ENCODE data around the gene LONRF2. TPM values are rescaled to one million over a fixed set of nuclear protein-coding genes. Genes with fewer than 3 reads are reported as not detected.
"Not testable (repeated sequence)": the region's sequence is repeated elsewhere in the genome, so short reads cannot be mapped to it uniquely, and the experiment has no call there.

The LONRF2 gene
- total RNA-seq = under 1 TPM in 4 of 5 donors, not detected in 1; 0.19 to 0.30 (median 0.29) TPM
- 0.20 TPM for total RNA-seq (2013)
- total RNA-seq = 0 to 3.2 (median 0.60) reads per million in 29 experiments

DNA sequence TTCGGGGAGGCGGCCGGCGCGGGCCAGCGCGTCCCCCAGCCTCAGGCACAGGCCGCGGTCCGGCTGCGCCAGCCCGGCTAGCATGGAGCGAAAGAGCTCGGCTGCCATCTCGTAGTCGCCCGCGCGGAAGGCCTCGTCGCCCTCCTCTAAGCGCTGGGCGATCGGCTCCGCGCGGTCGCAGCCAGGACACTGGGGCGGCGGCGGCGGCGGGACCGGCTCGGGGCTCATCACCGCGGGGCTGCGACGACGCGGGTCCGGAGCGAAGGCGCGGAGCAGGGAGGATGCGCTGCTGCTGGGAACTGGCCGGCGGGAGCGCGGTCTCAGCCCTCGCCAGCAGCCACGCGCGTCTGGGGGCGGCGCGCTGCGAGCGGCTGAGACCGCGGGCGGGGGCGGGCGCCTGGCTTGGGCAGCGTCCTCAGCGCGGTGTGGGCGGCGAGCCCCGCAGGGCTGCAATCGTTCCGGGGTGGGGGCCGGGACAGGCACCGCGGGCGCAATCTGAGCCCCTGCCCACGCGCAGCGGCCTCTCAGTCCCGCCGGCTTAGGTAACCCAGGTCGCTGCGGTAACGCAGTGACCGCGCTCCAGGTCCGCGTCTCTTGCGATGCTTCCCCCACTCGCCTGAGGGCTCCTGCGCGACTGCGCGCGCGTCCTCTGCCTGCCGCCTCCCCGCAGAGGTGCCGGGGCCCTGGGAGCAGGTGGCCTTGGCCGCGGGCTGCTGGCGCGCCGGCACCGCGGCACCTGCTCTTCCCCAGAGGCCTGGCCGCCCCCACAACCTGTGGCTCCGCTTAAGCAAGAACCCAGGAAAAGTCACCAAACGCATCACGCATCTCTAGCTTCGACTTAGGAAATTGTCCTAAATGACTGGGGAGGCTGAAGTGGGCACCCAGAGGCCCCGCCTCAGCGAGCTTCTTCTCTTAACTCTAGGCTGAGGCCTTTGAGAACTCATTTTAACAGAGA is at the start of gene LONRF2:
Gene LONRF2 (minus strand): TSS at position 636 of the 955 bp plus-strand sequence. CDS start 408 bp downstream, at position 228.
- ChIA-PET POLR2A (no interaction called here), CTCF (no interaction called here)
- Histone ChIP-seq H3K9me3 (peaks cover 7% of the 10 kb centered on the region), H3K36me3 (ENCODE audit: control insufficient read depth in 2 of 2, extremely low read depth in 1 of 2, insufficient read depth in 1 of 2, low read length in 1 of 2) (no peaks in the 10 kb centered on the region), H3K4me3 (ENCODE audit: control insufficient read depth in 1 of 2, extremely low read depth in 1 of 2, low read length in 1 of 2) (peak within 1 kb of the TSS in 1 of 2 donors; percentile 32), H3K4me1 (ENCODE audit: control insufficient read depth in 1 of 2, extremely low read depth in 1 of 2, insufficient read depth in 2 of 2, low read length in 2 of 2) (no peaks in the 10 kb centered on the region), H3K27ac (ENCODE audit: low read length) (no peak within 1 kb of the TSS), H3K27me3 (replicated peaks in 1 of 2; ENCODE audit: control insufficient read depth in 2 of 2, extremely low read depth in 1 of 2, insufficient read depth in 2 of 2, low read length in 1 of 2) (peaks cover 19 to 20% of the 10 kb centered on the region in 2 experiments)
- H3K4me3 Mint-ChIP-seq = peak within 1 kb of the TSS in 1 of 3 donors; percentile 60
- H3K9me3 Mint-ChIP-seq = peaks cover 7 to 13% (median 12%) of the 10 kb centered on the region in 3 donors
- DNase-seq (peak in 1 of 35 experiments; percentile 2), ATAC-seq (replicated peaks in 1 of 4) (peak in 3 of 4 experiments; percentile 16 to 33 (median 31))
- peaks cover 0 to 7% (median 4%) of the 10 kb centered on the region in 3 donors for H3K4me1 Mint-ChIP-seq
- WGBS (ENCODE audit: insufficient coverage) = 3% methylated on average over 112 of the region's 113 CpGs
- peaks cover 47 to 51% of the 10 kb centered on the region in 2 donors for H3K27me3 Mint-ChIP-seq
- no peak within 1 kb of the TSS for H3K27ac Mint-ChIP-seq
- H3K36me3 Mint-ChIP-seq = peaks cover 4% of the 10 kb centered on the region

DNA sequence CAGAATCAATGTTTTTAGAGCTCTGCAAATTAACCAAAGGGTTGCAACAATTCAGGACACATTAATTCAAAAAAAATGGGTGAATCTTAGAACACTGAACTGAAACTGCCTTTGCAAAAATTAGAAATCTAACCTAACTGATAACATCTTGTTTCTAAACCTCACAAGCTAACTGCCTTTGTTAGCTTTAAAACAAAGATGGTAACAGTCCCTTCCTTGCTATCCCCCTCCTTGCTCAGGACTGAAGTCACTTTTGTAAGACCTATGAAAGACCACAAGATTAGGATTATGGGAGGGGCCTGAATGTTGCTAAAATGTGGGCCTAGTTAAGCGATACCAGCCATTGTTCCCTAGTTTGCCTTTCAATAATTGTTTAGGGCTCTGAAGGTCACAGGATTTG is 44.9 kb upstream of the LONRF2 start:
- no peaks in the 10 kb centered on the region for H3K9me3 ChIP-seq
- no peak overlapping the region for H3K27ac Mint-ChIP-seq
- no peaks in the 10 kb centered on the region for H3K4me1 ChIP-seq (ENCODE audit: control insufficient read depth in 1 of 2, extremely low read depth in 1 of 2, insufficient read depth in 2 of 2, low read length in 2 of 2)
- no peaks in the 10 kb centered on the region for H3K36me3 Mint-ChIP-seq
- H3K4me3 ChIP-seq (ENCODE audit: control insufficient read depth in 1 of 2, extremely low read depth in 1 of 2, low read length in 1 of 2) = no peak overlapping the region
- H3K27me3 Mint-ChIP-seq = peaks cover 17 to 28% of the 10 kb centered on the region in 2 donors
- no peak for ATAC-seq (replicated peaks in 1 of 4)
- WGBS (ENCODE audit: insufficient coverage) = no CpG with 5 or more reads among the region's 1 CpG
- H3K4me3 Mint-ChIP-seq = no peak overlapping the region
- peaks cover 12 to 39% (median 12%) of the 10 kb centered on the region in 3 donors for H3K9me3 Mint-ChIP-seq
- ChIA-PET CTCF (no interaction called here), POLR2A (interaction anchor here in 1 of 2 donors (0.7 kb wide), 1 partner anchor 362 kb away, joined by 4 read pairs; no protein-coding TSS in a partner anchor)
- no peaks in the 10 kb centered on the region for H3K36me3 ChIP-seq (ENCODE audit: control insufficient read depth in 2 of 2, extremely low read depth in 1 of 2, insufficient read depth in 1 of 2, low read length in 1 of 2)
- peaks cover 0 to 5% of the 10 kb centered on the region in 2 experiments for H3K27me3 ChIP-seq (replicated peaks in 1 of 2; ENCODE audit: control insufficient read depth in 2 of 2, extremely low read depth in 1 of 2, insufficient read depth in 2 of 2, low read length in 1 of 2)
- no peak for DNase-seq
- no peaks in the 10 kb centered on the region for H3K4me1 Mint-ChIP-seq
- no peak overlapping the region for H3K27ac ChIP-seq (ENCODE audit: low read length)

DNA sequence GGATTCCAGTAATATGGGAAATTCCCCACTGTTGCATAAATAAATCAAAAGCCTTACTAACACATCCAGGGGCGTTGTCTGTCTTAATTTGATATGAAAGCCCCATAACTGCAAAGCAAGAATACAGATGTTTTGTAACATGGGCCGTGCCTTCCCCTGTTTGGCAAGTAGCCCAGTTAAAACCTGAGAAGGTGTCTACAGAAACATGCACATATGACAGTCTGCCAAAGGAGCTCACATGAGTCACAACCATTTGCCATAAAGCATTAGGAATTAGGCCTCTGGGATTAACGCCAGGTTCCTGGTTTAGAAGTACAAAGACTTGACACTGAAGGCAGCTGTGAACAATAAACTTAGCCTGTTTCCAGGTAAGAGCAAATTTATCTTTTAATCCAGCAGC is 43.1 kb upstream of the LONRF2 start:
- no peaks in the 10 kb centered on the region for H3K36me3 ChIP-seq (ENCODE audit: control insufficient read depth in 2 of 2, extremely low read depth in 1 of 2, insufficient read depth in 1 of 2, low read length in 1 of 2)
- peaks cover 5 to 33% (median 11%) of the 10 kb centered on the region in 3 donors for H3K9me3 Mint-ChIP-seq
- no peak overlapping the region for H3K4me3 Mint-ChIP-seq
- no peaks in the 10 kb centered on the region for H3K4me1 ChIP-seq (ENCODE audit: control insufficient read depth in 1 of 2, extremely low read depth in 1 of 2, insufficient read depth in 2 of 2, low read length in 2 of 2)
- no peaks in the 10 kb centered on the region for H3K4me1 Mint-ChIP-seq
- POLR2A ChIA-PET = no interaction called here
- peaks cover 0 to 5% of the 10 kb centered on the region in 2 experiments for H3K27me3 ChIP-seq (replicated peaks in 1 of 2; ENCODE audit: control insufficient read depth in 2 of 2, extremely low read depth in 1 of 2, insufficient read depth in 2 of 2, low read length in 1 of 2)
- no peak overlapping the region for H3K4me3 ChIP-seq (ENCODE audit: control insufficient read depth in 1 of 2, extremely low read depth in 1 of 2, low read length in 1 of 2)
- H3K36me3 Mint-ChIP-seq = no peaks in the 10 kb centered on the region
- CTCF ChIA-PET = no interaction called here
- peaks cover 17 to 22% of the 10 kb centered on the region in 2 donors for H3K27me3 Mint-ChIP-seq
- 75% methylated on average over 1 of the region's 3 CpGs for WGBS (ENCODE audit: insufficient coverage)
- no peak for ATAC-seq (replicated peaks in 1 of 4)
- DNase-seq = no peak
- H3K27ac ChIP-seq (ENCODE audit: low read length) = no peak overlapping the region
- H3K9me3 ChIP-seq = no peaks in the 10 kb centered on the region
- H3K27ac Mint-ChIP-seq = no peak overlapping the region

DNA sequence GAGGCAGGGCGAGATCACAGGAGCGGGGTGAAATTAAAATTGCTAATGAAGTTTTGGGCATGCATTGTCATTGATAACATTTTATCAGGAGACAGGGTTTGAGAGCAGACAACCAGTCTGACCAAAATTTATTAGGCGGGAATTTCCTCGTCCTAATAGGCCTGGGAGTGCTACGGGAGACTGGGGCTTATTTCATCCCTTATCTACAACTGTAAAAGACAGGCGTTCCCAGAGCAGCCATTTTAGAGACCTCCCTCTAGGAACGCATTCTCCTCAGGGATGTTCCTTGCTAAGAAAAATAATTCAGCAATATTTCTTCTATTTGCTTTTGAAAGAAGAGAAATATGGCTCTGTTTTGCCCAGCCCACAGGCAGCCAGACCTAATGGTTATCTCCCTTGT is 40.0 kb upstream of the LONRF2 start:
- H3K9me3 ChIP-seq; H3K4me3 Mint-ChIP-seq; DNase-seq; CTCF ChIA-PET; ATAC-seq (replicated peaks in 1 of 4); H3K4me1 ChIP-seq (ENCODE audit: control insufficient read depth in 1 of 2, extremely low read depth in 1 of 2, insufficient read depth in 2 of 2, low read length in 2 of 2); H3K27ac ChIP-seq (ENCODE audit: low read length); H3K4me1 Mint-ChIP-seq; H3K36me3 ChIP-seq (ENCODE audit: control insufficient read depth in 2 of 2, extremely low read depth in 1 of 2, insufficient read depth in 1 of 2, low read length in 1 of 2); POLR2A ChIA-PET; H3K27ac Mint-ChIP-seq; H3K4me3 ChIP-seq (ENCODE audit: control insufficient read depth in 1 of 2, extremely low read depth in 1 of 2, low read length in 1 of 2); H3K27me3 ChIP-seq (replicated peaks in 1 of 2; ENCODE audit: control insufficient read depth in 2 of 2, extremely low read depth in 1 of 2, insufficient read depth in 2 of 2, low read length in 1 of 2); H3K36me3 Mint-ChIP-seq: not testable (repeated sequence)
- Mint-ChIP-seq H3K9me3 (peaks cover 7 to 25% (median 15%) of the 10 kb centered on the region in 3 donors), H3K27me3 (peaks cover 11% of the 10 kb centered on the region in 2 donors)
- WGBS (ENCODE audit: insufficient coverage) = no CpG with 5 or more reads among the region's 7 CpGs

DNA sequence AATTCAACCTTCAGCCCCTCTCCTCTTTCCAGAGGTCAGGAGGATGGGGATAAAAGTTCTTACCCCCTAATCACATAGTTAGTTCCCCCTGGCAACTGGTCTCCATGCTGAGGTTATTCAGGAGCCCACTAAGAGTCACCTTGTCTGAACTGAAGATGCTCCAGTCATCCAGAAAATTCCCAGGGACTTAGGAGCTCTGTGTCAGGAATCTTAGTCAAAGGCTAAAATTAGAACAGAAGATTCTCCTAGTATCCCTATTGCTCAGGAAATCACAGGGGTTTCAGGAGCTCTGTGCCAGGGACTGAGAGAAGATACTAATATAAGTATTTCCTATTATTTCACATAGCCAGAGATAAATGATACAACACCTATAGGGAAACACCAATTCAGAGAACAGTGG is 37.3 kb upstream of the LONRF2 start:
- Histone ChIP-seq H3K27me3 (replicated peaks in 1 of 2; ENCODE audit: control insufficient read depth in 2 of 2, extremely low read depth in 1 of 2, insufficient read depth in 2 of 2, low read length in 1 of 2) (peaks cover 0 to 4% of the 10 kb centered on the region in 2 experiments), H3K36me3 (ENCODE audit: control insufficient read depth in 2 of 2, extremely low read depth in 1 of 2, insufficient read depth in 1 of 2, low read length in 1 of 2) (no peaks in the 10 kb centered on the region), H3K27ac (ENCODE audit: low read length) (no peak overlapping the region), H3K9me3 (no peaks in the 10 kb centered on the region), H3K4me1 (ENCODE audit: control insufficient read depth in 1 of 2, extremely low read depth in 1 of 2, insufficient read depth in 2 of 2, low read length in 2 of 2) (no peaks in the 10 kb centered on the region), H3K4me3 (ENCODE audit: control insufficient read depth in 1 of 2, extremely low read depth in 1 of 2, low read length in 1 of 2) (no peak overlapping the region)
- DNase-seq (no peak), ATAC-seq (replicated peaks in 1 of 4) (no peak)
- CTCF ChIA-PET = interaction anchor here in 1 of 2 donors (0.5 kb wide), 1 partner anchor 22 kb away, joined by 3 read pairs; no protein-coding TSS in a partner anchor
- POLR2A ChIA-PET = no interaction called here
- peaks cover 12 to 26% of the 10 kb centered on the region in 2 donors for H3K27me3 Mint-ChIP-seq
- no peaks in the 10 kb centered on the region for H3K36me3 Mint-ChIP-seq
- no peaks in the 10 kb centered on the region for H3K4me1 Mint-ChIP-seq
- no peak overlapping the region for H3K27ac Mint-ChIP-seq
- no peak overlapping the region for H3K4me3 Mint-ChIP-seq
- H3K9me3 Mint-ChIP-seq = peaks cover 7 to 25% (median 15%) of the 10 kb centered on the region in 3 donors

DNA sequence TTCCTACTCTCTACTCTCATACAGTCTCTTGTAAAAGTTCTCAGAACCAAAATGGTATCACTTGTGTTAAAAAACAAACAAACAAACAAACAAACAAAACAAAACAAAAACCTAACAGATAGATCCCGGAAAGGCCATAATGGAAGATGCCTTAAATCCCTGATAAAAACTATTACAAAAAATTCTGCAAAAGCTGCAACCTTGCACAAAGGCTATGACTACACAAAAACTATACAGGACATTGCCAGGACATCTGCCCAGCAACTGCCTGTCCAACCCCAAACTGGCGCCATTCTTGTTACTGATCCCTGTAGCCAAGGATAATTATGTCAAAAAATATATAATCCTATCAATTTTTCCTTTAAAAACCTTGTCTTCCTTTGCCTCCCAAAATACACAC is 36.3 kb upstream of the LONRF2 start:
- Histone ChIP-seq H3K4me3 (ENCODE audit: control insufficient read depth in 1 of 2, extremely low read depth in 1 of 2, low read length in 1 of 2) (no peak overlapping the region), H3K27me3 (replicated peaks in 1 of 2; ENCODE audit: control insufficient read depth in 2 of 2, extremely low read depth in 1 of 2, insufficient read depth in 2 of 2, low read length in 1 of 2) (peaks cover 0 to 9% of the 10 kb centered on the region in 2 experiments), H3K27ac (ENCODE audit: low read length) (no peak overlapping the region), H3K36me3 (ENCODE audit: control insufficient read depth in 2 of 2, extremely low read depth in 1 of 2, insufficient read depth in 1 of 2, low read length in 1 of 2) (no peaks in the 10 kb centered on the region), H3K9me3 (no peaks in the 10 kb centered on the region), H3K4me1 (ENCODE audit: control insufficient read depth in 1 of 2, extremely low read depth in 1 of 2, insufficient read depth in 2 of 2, low read length in 2 of 2) (no peaks in the 10 kb centered on the region)
- ChIA-PET CTCF (no interaction called here), POLR2A (no interaction called here)
- Mint-ChIP-seq H3K27me3 (peaks cover 19 to 29% of the 10 kb centered on the region in 2 donors), H3K27ac (no peak overlapping the region), H3K4me3 (no peak overlapping the region), H3K4me1 (no peaks in the 10 kb centered on the region), H3K9me3 (peaks cover 7 to 25% (median 15%) of the 10 kb centered on the region in 3 donors), H3K36me3 (no peaks in the 10 kb centered on the region)
- WGBS (ENCODE audit: insufficient coverage) = 80% methylated on average over 2 of the region's 2 CpGs
- DNase-seq = no peak
- ATAC-seq (replicated peaks in 1 of 4) = no peak
